Posterior cingulate gyrus (tissue), 11 donors: Measurements from ENCODE around the gene SHBG.
"Not testable (repeated sequence)": the region's sequence is repeated elsewhere in the genome, so short reads cannot be mapped to it uniquely, and the experiment has no call there.

Experiments
- DNase-seq, 10 donors: peaks; one replicate each; pipeline versions ENCODE4 v3.0.0 to v3.0.0-alpha.2; 2020 to 2021; ENCODE audit warnings: mixed read lengths in 3 of 10
- intact Hi-C: fragments of 100-400 bp; cut with DNase I; formaldehyde crosslinking; loops from one replicate; pipeline ENCODE4 v1.15.1; 2023

SHBG gene

DNA sequence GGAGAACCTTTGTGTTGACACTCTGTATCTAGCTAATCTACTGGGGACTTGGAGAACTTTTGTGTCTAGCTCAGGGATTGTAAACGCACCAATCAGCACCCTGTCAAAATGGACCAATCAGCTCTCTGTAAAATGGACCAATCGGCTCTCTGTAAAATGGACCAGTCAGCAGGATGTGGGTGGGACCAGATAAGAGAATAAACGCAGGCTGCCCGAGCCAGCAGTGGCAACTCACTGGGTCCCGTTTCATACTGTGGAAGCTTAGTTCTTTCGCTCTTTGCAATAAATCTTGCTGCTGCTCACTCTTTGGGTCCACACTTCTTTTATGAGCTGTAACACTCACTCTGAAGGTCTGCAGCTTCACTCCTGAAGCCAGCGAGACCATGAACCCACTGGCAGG lies 11.7 kb downstream of the SHBG start:
- DNase-seq, intact Hi-C loops: not testable (repeated sequence)

DNA sequence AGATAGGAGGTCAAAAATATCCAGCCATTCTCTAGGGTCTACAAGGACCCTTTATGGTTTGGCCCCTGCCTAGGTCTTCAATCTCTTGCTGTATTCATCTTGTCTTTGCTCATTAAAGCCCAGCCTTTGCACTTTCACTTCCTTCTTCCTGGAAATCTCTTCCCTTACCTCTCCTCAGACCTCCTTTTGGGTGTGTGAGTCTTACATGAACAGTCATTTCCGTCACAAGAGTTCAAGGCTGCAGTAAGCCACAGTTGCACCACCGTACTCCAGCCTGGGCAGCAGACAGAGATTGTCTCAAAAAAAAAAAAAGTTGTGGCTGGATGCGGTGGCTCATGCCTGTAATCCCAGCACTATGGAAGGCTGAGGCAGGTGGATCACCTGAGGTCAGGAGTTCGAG lies 14.8 kb downstream of the SHBG start:
- no peak for DNase-seq
- intact Hi-C loops = no loop called here

- intact Hi-C loops = no loop called here
- no peak for DNase-seq
Observed at GRCh38 chr17:7646457-7646856, 16.5 kb downstream of the SHBG start.

DNA sequence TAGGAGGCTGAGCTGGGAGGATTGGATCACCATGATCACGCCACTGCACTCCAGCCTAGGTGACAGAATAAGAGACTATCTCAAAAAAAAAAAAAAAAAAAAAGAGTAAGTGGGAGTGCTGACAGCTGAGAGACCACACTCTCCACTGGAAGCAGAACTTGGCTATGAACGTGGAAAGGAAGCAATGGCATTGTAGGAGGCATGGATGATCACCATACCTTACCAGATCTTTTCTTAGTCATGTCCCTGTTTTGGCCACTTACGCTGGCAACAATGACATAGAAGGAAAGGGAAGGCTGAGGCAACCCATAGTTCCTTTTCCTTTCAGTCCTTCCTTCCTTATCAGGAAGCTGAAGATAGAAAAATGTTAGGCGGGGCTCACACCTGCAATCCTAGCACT lies 17.1 kb downstream of the SHBG start:
- intact Hi-C loops = no loop called here
- DNase-seq = no peak

GRCh38 chr17:7650509-7651096 lies 20.7 kb downstream of the SHBG start, which contains the start of gene ATP1B2:
Gene ATP1B2 (plus strand): TSS chr17:7650926. CDS start chr17:7651519, 593 bp downstream.
- intact Hi-C loops = no loop called here
- peak; percentile 42 to 96 (median 74) for DNase-seq

GRCh38 chr17:7651097-7651664 lies 21.2 kb downstream of the SHBG start:
- intact Hi-C loops = no loop called here
- DNase-seq = no peak

DNA sequence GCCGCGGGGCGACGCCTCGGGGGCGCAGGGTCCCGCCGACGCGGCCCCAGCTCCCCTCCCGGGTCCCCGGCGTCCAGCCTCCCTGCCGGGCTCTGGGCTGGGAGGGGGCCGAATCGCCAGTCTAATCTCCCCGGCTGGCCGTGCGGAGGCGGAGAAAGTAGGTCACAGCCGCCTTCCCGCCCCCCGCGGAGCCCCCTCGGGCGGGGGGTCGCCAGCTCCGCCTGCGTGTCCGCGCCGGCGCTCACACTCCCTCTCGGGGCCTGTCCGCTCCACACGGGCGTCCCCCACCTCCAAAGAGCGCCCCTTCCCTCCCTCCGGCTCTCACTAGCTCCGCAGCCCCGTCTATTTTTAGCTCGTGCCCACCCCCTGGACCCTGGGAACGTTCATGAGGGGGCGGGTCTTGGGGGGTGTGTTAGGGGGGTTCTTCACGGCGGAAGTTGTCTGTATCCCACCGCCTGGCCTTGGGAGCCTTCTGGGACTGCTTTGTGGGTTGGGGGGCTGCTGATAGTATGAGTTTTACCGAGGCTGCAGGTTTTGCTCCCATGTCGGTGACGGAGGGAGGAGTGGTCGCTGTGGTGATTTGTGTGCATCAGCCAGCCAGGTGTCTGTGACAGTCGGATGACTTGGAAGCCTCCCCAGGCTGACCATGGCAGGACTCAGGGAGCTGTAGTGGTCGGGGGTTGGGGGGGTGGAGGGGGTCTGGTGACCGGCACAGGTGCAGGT lies 21.9 kb downstream of the SHBG start:
- intact Hi-C loops = no loop called here
- peak in 5 of 10 donors; percentile 28 to 85 (median 32) for DNase-seq

DNA sequence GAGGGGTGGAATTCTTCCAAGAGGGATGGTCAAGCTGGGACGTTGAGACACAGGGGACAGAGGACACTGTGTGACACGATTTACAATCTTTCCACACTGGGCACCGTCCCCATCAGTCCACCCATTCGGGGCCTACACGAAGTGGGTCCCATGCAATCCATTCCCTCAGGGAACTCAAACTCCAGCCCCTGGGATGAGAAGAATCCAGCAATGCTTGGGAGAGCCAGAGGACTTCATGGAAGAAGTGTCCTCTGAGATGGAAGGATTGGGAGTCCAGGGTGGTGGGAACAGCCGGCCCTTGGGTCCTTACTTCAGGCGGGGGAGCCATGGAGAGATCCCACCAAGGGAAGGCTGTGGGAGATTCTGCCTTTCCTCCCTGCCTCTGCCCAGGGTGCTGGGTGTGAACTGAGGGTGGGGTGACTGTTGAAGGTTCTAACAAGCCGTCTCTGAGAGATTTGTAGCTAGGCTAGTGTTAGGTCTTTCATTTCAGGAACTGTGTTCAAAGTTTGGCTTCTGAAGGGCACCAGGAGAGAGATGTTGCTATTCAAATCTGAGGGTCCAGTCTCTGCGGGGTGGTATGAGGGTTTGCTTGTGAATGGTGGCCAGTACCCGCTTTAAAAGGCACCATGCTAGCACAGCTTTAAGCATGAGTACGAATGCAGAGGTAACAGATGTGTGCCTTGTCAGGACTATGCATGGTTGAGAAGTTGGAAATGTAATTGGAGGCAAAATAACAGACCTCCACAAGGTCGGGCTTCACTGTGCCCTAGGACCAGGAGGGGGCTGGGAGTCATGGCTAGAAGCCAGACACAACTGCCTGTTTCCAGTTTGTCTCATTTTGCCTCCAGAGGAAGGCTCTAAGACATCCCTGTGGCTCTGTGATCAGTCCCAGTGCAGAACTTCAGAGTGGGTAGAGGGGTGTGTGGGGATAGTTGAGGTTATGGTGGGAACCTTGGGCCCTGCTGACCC lies 22.7 kb downstream of the SHBG start:
- intact Hi-C loops = no loop called here
- DNase-seq = no peak

- no peak for DNase-seq
- intact Hi-C loops = no loop called here
Observed at GRCh38 chr17:7654832-7655540, 25.1 kb downstream of the SHBG start.

GRCh38 chr17:7655541-7655840 lies 25.6 kb downstream of the SHBG start:
- no peak for DNase-seq
- intact Hi-C loops = no loop called here

GRCh38 chr17:7656958-7657609 lies 27.1 kb downstream of the SHBG start:
- intact Hi-C loops = no loop called here
- DNase-seq = peak in 9 of 10 donors; percentile 29 to 88 (median 50)

DNA sequence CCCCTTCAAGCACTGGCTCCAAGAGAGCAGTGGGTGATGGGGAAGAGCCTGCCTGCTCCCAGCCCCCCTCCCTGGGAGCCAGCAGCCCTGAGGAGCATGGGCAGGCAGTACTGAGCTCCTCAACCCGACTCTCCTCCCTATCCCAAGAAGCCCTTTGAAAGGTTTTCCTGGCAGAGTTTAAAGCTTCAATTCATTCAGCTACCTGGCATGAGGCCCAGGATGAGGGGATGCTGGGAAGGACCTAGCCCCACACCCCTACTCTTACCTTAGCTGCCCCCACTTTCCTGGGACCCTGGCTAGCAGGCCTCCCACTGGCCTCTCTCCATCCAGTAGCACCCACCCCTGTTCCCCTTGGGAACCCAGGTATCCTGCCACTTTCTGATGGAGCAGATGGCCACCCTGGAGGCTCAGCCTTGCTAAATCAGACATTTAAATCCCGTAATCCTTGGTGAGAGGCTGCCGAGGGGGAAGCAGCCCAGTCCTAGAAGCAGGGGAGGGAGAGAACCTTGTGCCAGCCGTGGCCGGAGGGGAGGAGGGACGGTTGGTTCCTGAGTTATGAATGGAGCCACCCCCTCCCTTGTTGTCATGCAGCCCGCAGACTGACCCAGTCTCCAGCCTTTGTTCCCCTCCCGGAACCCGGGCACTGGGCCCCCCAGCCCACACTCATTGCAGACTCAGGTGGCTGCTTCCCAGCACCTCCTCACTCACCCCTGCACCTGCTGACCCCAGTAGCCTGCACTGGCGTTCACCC lies 37.9 kb downstream of the SHBG start:
- intact Hi-C loops = no loop called here
- DNase-seq = peak in 8 of 10 donors; percentile 44 to 91 (median 66)

DNA sequence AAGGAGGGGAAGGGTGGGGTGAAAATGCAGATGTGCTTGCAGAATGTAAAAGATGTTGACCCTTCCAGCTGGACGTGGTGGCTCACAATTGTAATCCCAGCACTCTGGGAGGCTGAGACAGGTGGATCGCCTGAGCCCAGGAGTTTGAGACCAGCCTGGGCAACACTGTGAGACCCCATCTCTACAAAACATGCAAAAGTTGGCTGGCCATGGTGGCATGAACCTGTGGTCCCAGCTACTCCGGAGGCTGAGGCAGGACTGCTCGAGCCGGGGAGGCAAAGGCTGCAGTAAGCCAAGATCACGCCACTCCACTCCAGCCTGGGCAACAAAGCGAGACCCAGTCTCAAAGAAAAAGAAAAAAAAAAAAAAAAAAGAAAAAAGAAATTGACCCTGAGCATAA lies 38.5 kb downstream of the SHBG start:
- intact Hi-C loops = no loop called here
- peak in 1 of 10 donors; percentile 70 for DNase-seq

- intact Hi-C loops = no loop called here
- no peak for DNase-seq
Observed at GRCh38 chr17:7673239-7673638, 43.3 kb downstream of the SHBG start.

DNA sequence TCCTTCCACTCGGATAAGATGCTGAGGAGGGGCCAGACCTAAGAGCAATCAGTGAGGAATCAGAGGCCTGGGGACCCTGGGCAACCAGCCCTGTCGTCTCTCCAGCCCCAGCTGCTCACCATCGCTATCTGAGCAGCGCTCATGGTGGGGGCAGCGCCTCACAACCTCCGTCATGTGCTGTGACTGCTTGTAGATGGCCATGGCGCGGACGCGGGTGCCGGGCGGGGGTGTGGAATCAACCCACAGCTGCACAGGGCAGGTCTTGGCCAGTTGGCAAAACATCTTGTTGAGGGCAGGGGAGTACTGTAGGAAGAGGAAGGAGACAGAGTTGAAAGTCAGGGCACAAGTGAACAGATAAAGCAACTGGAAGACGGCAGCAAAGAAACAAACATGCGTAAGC lies 45.0 kb downstream of the SHBG start:
- no peak for DNase-seq
- intact Hi-C loops = no loop called here

DNA sequence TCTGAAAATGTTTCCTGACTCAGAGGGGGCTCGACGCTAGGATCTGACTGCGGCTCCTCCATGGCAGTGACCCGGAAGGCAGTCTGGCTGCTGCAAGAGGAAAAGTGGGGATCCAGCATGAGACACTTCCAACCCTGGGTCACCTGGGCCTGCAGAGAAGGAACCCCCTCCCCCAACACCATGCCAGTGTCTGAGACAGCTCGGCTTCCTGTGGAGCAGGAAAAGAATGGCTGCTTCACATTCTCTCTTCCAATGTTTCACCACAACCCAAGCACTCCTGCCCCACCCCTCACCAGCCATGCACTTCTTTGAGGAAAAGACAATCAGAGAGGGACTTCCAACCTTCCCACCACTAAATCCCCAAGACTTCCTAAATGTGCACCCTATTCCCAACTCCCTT lies 46.6 kb downstream of the SHBG start:
- intact Hi-C loops = no loop called here
- no peak for DNase-seq

- intact Hi-C loops = no loop called here
- DNase-seq = no peak
Observed at GRCh38 chr17:7677388-7678067, 47.6 kb downstream of the SHBG start.
